H9 (cell line): ENCODE data around the gene MYO5B. TPM values are rescaled to one million over a fixed set of nuclear protein-coding genes. Genes with fewer than 3 reads are reported as not detected.

Experiments
- DNase-seq: peaks from one replicate; pipeline ENCODE4 v3.0.0-alpha.2; 2017
- H2AFZ ChIP-seq: one replicate; pipeline ENCODE4 v1.6.1; 2013; ENCODE audit warnings: mild to moderate bottlenecking, low read length, control low read depth, moderate library complexity
- H2AK5ac ChIP-seq: 2 replicates; pipeline ENCODE4 v1.6.1; 2013; ENCODE audit warnings: low read length, control low read depth, mixed read lengths; ENCODE audit not compliant: insufficient read length
- H2BK120ac ChIP-seq: one replicate; pipeline ENCODE4 v1.6.1; 2013; ENCODE audit warnings: low read depth, mild to moderate bottlenecking, low read length, control low read depth, inconsistent platforms; ENCODE audit not compliant: poor library complexity, severe bottlenecking
- H2BK12ac ChIP-seq: 2 replicates; pipeline ENCODE4 v1.6.1; 2013; ENCODE audit warnings: low read length, control low read depth, mixed read lengths, low read depth; ENCODE audit not compliant: insufficient read length
- H2BK15ac ChIP-seq: 2 replicates; pipeline ENCODE4 v1.6.1; 2013; ENCODE audit warnings: low read depth, low read length, control low read depth
- H2BK20ac ChIP-seq: one replicate; pipeline ENCODE4 v1.6.1; 2013; ENCODE audit warnings: low read depth, mild to moderate bottlenecking, low read length, control low read depth, inconsistent platforms; ENCODE audit not compliant: poor library complexity, severe bottlenecking
- H2BK5ac ChIP-seq: 2 replicates; pipeline ENCODE4 v1.6.1; 2013; ENCODE audit warnings: low read length, control low read depth, mixed read lengths; ENCODE audit not compliant: insufficient read length
- H3K14ac ChIP-seq: 2 replicates; pipeline ENCODE4 v1.6.1; 2013; ENCODE audit warnings: low read length, control low read depth; ENCODE audit not compliant: insufficient read depth
- H3K18ac ChIP-seq: 2 replicates; pipeline ENCODE4 v1.6.1; 2013; ENCODE audit warnings: low read depth, mild to moderate bottlenecking, mixed read lengths, low read length, control low read depth; ENCODE audit not compliant: insufficient read length
- H3K23ac ChIP-seq: 2 replicates; pipeline ENCODE4 v1.6.1; 2013; ENCODE audit warnings: low read length, control low read depth, mixed read lengths, low read depth; ENCODE audit not compliant: insufficient read length
- H3K23me2 ChIP-seq: 2 replicates; pipeline ENCODE4 v1.6.1; 2013; ENCODE audit warnings: low read depth, mild to moderate bottlenecking, mixed read lengths, low read length, control low read depth; ENCODE audit not compliant: insufficient read length, poor library complexity, severe bottlenecking
- H3K27ac ChIP-seq: 2 replicates; pipeline ENCODE4 v1.5.1; 2013; ENCODE audit warnings: low read length, control low read depth, mixed read lengths, low read depth; ENCODE audit not compliant: insufficient read length
- H3K27me3 ChIP-seq: 2 replicates; pipeline ENCODE4 v1.6.1; 2013; ENCODE audit warnings: low read length, control low read depth, inconsistent platforms; ENCODE audit not compliant: insufficient read depth
- H3K4ac ChIP-seq: 2 replicates; pipeline ENCODE4 v1.6.1; 2013; ENCODE audit warnings: low read depth, mild to moderate bottlenecking, control low read depth, inconsistent platforms, low read length, moderate library complexity
- H3K4me1 ChIP-seq: 2 replicates; pipeline ENCODE4 v1.6.1; 2013; ENCODE audit warnings: low read length, control low read depth, inconsistent platforms; ENCODE audit not compliant: insufficient read depth
- H3K4me2 ChIP-seq: 2 replicates; pipeline ENCODE4 v1.6.1; 2013; ENCODE audit warnings: low read length, control low read depth, mixed read lengths; ENCODE audit not compliant: insufficient read length, insufficient read depth
- H3K56ac ChIP-seq: 2 replicates; pipeline ENCODE4 v1.6.1; 2013; ENCODE audit warnings: low read depth, mild to moderate bottlenecking, mixed read lengths, low read length, control low read depth; ENCODE audit not compliant: insufficient read length
- H3K79me1 ChIP-seq: 2 replicates; pipeline ENCODE4 v1.6.1; 2013; ENCODE audit warnings: low read depth, mild to moderate bottlenecking, moderate library complexity, low read length, control low read depth, inconsistent platforms; ENCODE audit not compliant: insufficient read depth, poor library complexity, severe bottlenecking
- H3K79me2 ChIP-seq: 2 replicates; pipeline ENCODE4 v1.6.1; 2013; ENCODE audit warnings: low read length, control low read depth, inconsistent platforms; ENCODE audit not compliant: insufficient read depth
- H3K9ac ChIP-seq: 2 replicates; pipeline ENCODE4 v1.6.1; 2013; ENCODE audit warnings: low read length, control low read depth, mixed read lengths; ENCODE audit not compliant: insufficient read length; ENCODE audit errors: extremely low read depth
- H3K9me3 ChIP-seq: one replicate; pipeline ENCODE4 v1.6.1; 2013; ENCODE audit warnings: low read depth, low read length, inconsistent platforms; ENCODE audit not compliant: control insufficient read depth
- H3T11ph ChIP-seq: one replicate; pipeline ENCODE4 v1.6.1; 2013; ENCODE audit warnings: mild to moderate bottlenecking, low read length, control low read depth, inconsistent platforms
- H4K20me1 ChIP-seq: one replicate; pipeline ENCODE4 v1.6.1; 2013; ENCODE audit not compliant: control insufficient read depth, insufficient read length, insufficient read depth
- H4K5ac ChIP-seq: 2 replicates; pipeline ENCODE4 v1.6.1; 2013; ENCODE audit warnings: low read depth, mild to moderate bottlenecking, mixed read lengths, low read length, control low read depth; ENCODE audit not compliant: insufficient read length
- H4K8ac ChIP-seq: replicated peaks from 2 replicates; pipeline ENCODE4 v1.6.1; 2013; ENCODE audit warnings: low read length, control low read depth, mixed read lengths, low read depth; ENCODE audit not compliant: insufficient read length
- H4K91ac ChIP-seq: 2 replicates; pipeline ENCODE4 v1.6.1; 2013; ENCODE audit warnings: low read depth, mild to moderate bottlenecking, moderate library complexity, mixed read lengths, low read length, control low read depth; ENCODE audit not compliant: insufficient read length
- H3K27ac Mint-ChIP-seq, 3 experiments: 2 replicates in 2 of 3; 3 replicates in 1 of 3; pipeline ENCODE4 v1.8.0; 2020 to 2021; ENCODE audit warnings: mixed read lengths in 3 of 3, mild to moderate bottlenecking in 1 of 3, moderate library complexity in 1 of 3
- H3K27me3 Mint-ChIP-seq: 2 replicates; pipeline ENCODE4 v1.8.0; 2021; ENCODE audit warnings: low read depth, mild to moderate bottlenecking, moderate library complexity, mixed read lengths
- H3K36me3 Mint-ChIP-seq, 3 experiments: 2 replicates in 2 of 3; 3 replicates in 1 of 3; pipeline ENCODE4 v1.8.0; 2020 to 2021; ENCODE audit warnings: low read depth in 3 of 3, mixed read lengths in 3 of 3; ENCODE audit not compliant: insufficient read depth in 1 of 3
- H3K4me1 Mint-ChIP-seq, 2 experiments: 2 replicates each; pipeline ENCODE4 v1.8.0; 2020; ENCODE audit warnings: mixed read lengths in 2 of 2
- H3K4me3 Mint-ChIP-seq, 2 experiments: 2 replicates in 1 of 2; 3 replicates in 1 of 2; pipeline ENCODE4 v1.8.0; 2020 to 2021; ENCODE audit warnings: mild to moderate bottlenecking in 2 of 2, mixed read lengths in 2 of 2, moderate library complexity in 1 of 2
- H3K9me3 Mint-ChIP-seq, 2 experiments: 2 replicates in 1 of 2; 3 replicates in 1 of 2; pipeline ENCODE4 v1.8.0; 2020; ENCODE audit warnings: mild to moderate bottlenecking in 2 of 2, mixed read lengths in 2 of 2, moderate library complexity in 1 of 2
- WGBS: extraction: QIAGEN DNeasy Blood & Tissue Kit; methylation state at CpG from one replicate; pipeline ENCODE4 v1.1.7; 2013; ENCODE audit warnings: missing lambda C conversion rate, low lambda C conversion rate, mixed read lengths; ENCODE audit not compliant: insufficient read length; ENCODE audit errors: extremely low coverage; 5-methylcytosine and 5-hydroxymethylcytosine counted together
- total RNA-seq: library from RNA; stranded (reverse); gene quantifications from 2 replicates; pipeline ENCODE4 v1.2.1, GENCODE V29; 2021
- TF ChIP-seq, protein P1 (sequence below): fragments of 200-600 bp; sonication (generic); conservative IDR thresholded peaks from 3 replicates; pipeline ENCODE4 v1.8.0; 2021; ENCODE audit warnings: antibody characterized with exemption, mild to moderate bottlenecking

The MYO5B gene
- total RNA-seq, 1 experiment from 2014 or later, result 9.3 TPM

GRCh38 chr18:49922228-49922627 lies 272.7 kb downstream of the MYO5B start:
- H2BK5ac ChIP-seq, result no peak overlapping the region
- no peak overlapping the region for H2BK12ac ChIP-seq
- H2BK120ac ChIP-seq, result no peak overlapping the region
- no peak for DNase-seq
- H3K27me3 Mint-ChIP-seq, result no peaks in the 10 kb centered on the region
- no peak overlapping the region for H3T11ph ChIP-seq
- H3K4ac ChIP-seq, result no peak overlapping the region
- H3K14ac ChIP-seq, result no peak overlapping the region
- no peak overlapping the region for H2BK20ac ChIP-seq
- H3K4me1 ChIP-seq, result no peaks in the 10 kb centered on the region
- H3K79me1 ChIP-seq, result no peaks in the 10 kb centered on the region
- H3K27ac ChIP-seq, result no peak overlapping the region
- H4K20me1 ChIP-seq, result peaks cover 3% of the 10 kb centered on the region
- H3K9me3 ChIP-seq, result no peaks in the 10 kb centered on the region
- H3K36me3 Mint-ChIP-seq, result peaks cover 7 to 15% (median 12%) of the 10 kb centered on the region in 3 experiments
- H2AK5ac ChIP-seq, result no peak overlapping the region
- H3K23me2 ChIP-seq, result no peaks in the 10 kb centered on the region
- H3K27me3 ChIP-seq, result no peaks in the 10 kb centered on the region
- no peaks in the 10 kb centered on the region for H3K79me2 ChIP-seq
- no peak overlapping the region for H3K27ac Mint-ChIP-seq
- H3K18ac ChIP-seq, result no peak overlapping the region
- no peak overlapping the region for H3K4me3 Mint-ChIP-seq
- no peak overlapping the region for H3K56ac ChIP-seq
- peaks cover 0 to 5% of the 10 kb centered on the region in 2 experiments; a peak in 1 of 4 replicates for H3K4me1 Mint-ChIP-seq
- H4K5ac ChIP-seq, result no peak overlapping the region
- H2AFZ ChIP-seq, result no peak overlapping the region
- H3K9ac ChIP-seq, result no peak overlapping the region
- no peak overlapping the region for H3K23ac ChIP-seq
- H2BK15ac ChIP-seq, result no peak overlapping the region
- TF ChIP-seq, protein P1, sequence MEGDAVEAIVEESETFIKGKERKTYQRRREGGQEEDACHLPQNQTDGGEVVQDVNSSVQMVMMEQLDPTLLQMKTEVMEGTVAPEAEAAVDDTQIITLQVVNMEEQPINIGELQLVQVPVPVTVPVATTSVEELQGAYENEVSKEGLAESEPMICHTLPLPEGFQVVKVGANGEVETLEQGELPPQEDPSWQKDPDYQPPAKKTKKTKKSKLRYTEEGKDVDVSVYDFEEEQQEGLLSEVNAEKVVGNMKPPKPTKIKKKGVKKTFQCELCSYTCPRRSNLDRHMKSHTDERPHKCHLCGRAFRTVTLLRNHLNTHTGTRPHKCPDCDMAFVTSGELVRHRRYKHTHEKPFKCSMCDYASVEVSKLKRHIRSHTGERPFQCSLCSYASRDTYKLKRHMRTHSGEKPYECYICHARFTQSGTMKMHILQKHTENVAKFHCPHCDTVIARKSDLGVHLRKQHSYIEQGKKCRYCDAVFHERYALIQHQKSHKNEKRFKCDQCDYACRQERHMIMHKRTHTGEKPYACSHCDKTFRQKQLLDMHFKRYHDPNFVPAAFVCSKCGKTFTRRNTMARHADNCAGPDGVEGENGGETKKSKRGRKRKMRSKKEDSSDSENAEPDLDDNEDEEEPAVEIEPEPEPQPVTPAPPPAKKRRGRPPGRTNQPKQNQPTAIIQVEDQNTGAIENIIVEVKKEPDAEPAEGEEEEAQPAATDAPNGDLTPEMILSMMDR, result no peak
- H4K91ac ChIP-seq, result no peak overlapping the region
- peaks cover 7 to 14% of the 10 kb centered on the region in 2 experiments; a peak in 4 of 5 replicates for H3K9me3 Mint-ChIP-seq
- no peak overlapping the region for H3K4me2 ChIP-seq
- no CpG with 5 or more reads among the region's 2 CpGs for WGBS
- no peak overlapping the region for H4K8ac ChIP-seq
